ENCODE measurements around the gene SORBS2.
"Not testable (repeated sequence)": the region's sequence is repeated elsewhere in the genome, so short reads cannot be mapped to it uniquely, and the experiment has no call there.

- not testable (repeated sequence) for TF ChIP-seq CTCF, POLR2A (IDR thresholded peaks at IDR 0.05)
Measured at GRCh38 chr4:185857561-185857960, 45.6 kb upstream of the SORBS2 start.
